Panc1 (cell line): ENCODE data around the gene OBP2A. TPM values are rescaled to one million over a fixed set of nuclear protein-coding genes. Genes with fewer than 3 reads are reported as not detected.

Experiments
- ATAC-seq: fragments of 200-7000 bp; cut with Tn5 transposase; 2 replicates; pipeline ENCODE4 v1.9.1; 2020; ENCODE audit warnings: mild to moderate bottlenecking, moderate library complexity
- BruUV-seq: library from RNA; stranded (reverse); fragments of 400-500 nt; replicated peaks from 2 replicates; lab custom pipeline; 2021; lab: Mats Ljungman, UMichigan
- CTCF ChIA-PET: fragments of 300-600 bp; sonication (Branson Sonifier 250); formaldehyde crosslinking; loops from one replicate; lab custom pipeline; 2022; ENCODE audit warnings: antibody characterized with exemption; lab: Charles Lee
- POLR2A ChIA-PET: fragments of 300-600 bp; sonication (Branson Sonifier 250); formaldehyde crosslinking; loops from one replicate; lab custom pipeline; 2022; ENCODE audit warnings: antibody characterized with exemption; lab: Charles Lee
- DNase-seq: peaks from one replicate; pipeline ENCODE4 v3.0.0-alpha.2; 2010; ENCODE audit warnings: low read depth, low spot score
- H3K27ac ChIP-seq: 2 replicates; pipeline ENCODE4 v1.5.1; 2011; ENCODE audit warnings: mild to moderate bottlenecking, low read length, inconsistent platforms
- H3K27me3 ChIP-seq: fragments of 200-500 bp; sonication (Bioruptor generic); 2 replicates; pipeline ENCODE4 v1.6.0; 2014; ENCODE audit warnings: low read length, inconsistent platforms; ENCODE audit not compliant: control insufficient read depth, insufficient read depth
- H3K36me3 ChIP-seq: fragments of 200-500 bp; sonication (Bioruptor generic); 2 replicates; pipeline ENCODE4 v1.5.1; 2014; ENCODE audit warnings: inconsistent platforms, mild to moderate bottlenecking, low read length, moderate library complexity; ENCODE audit not compliant: control insufficient read depth, insufficient read depth
- H3K4me1 ChIP-seq: 2 replicates; pipeline ENCODE4 v1.5.1; 2011; ENCODE audit warnings: inconsistent platforms, mild to moderate bottlenecking, low read length, moderate library complexity; ENCODE audit not compliant: control insufficient read depth, insufficient read depth
- H3K4me3 ChIP-seq, 2 experiments: 2 replicates each; pipeline ENCODE4 v1.5.1; 2011 to 2012; ENCODE audit warnings: low read depth in 2 of 2, low read length in 2 of 2, mild to moderate bottlenecking in 2 of 2, inconsistent platforms in 1 of 2, moderate library complexity in 1 of 2
- H3K9me3 ChIP-seq: fragments of 200-500 bp; sonication (Bioruptor generic); 2 replicates; pipeline ENCODE4 v1.5.1; 2014; ENCODE audit warnings: low read depth, mild to moderate bottlenecking, inconsistent platforms, low read length, moderate library complexity; ENCODE audit not compliant: control insufficient read depth, insufficient read depth
- CTCF ChIP-seq: fragments of 450-650 bp; IDR thresholded peaks from 2 replicates; pipeline ENCODE4 v1.5.1; 2017; ENCODE audit warnings: mild to moderate bottlenecking
- POLR2AphosphoS5 ChIP-seq: IDR thresholded peaks from 2 replicates; pipeline ENCODE4 v1.6.1; 2012; ENCODE audit warnings: mild to moderate bottlenecking, low read depth, low read length, moderate library complexity
- REST ChIP-seq, 2 experiments: IDR thresholded peaks; 2 replicates each; pipeline ENCODE4 v1.6.1; 2011 to 2012; ENCODE audit warnings: low read depth in 2 of 2, control low read depth in 1 of 2, low read length in 1 of 2, mild to moderate bottlenecking in 1 of 2, moderate library complexity in 1 of 2; ENCODE audit not compliant: insufficient read depth in 1 of 2
- SIN3A ChIP-seq: IDR thresholded peaks from 2 replicates; pipeline ENCODE4 v1.6.1; 2012; ENCODE audit warnings: low read depth, mild to moderate bottlenecking, low read length, moderate library complexity, borderline replicate concordance; ENCODE audit not compliant: insufficient read depth
- TCF7L2 ChIP-seq: IDR thresholded peaks from 2 replicates; pipeline ENCODE4 v1.6.1; 2011; ENCODE audit warnings: mild to moderate bottlenecking, low read depth, low read length, inconsistent platforms
- in situ Hi-C: cut with HindIII; loops from 2 replicates; pipeline ENCODE4 v1.10.0; 2016; ENCODE audit warnings: low sequenced_read_pairs, low pct_unique_long_range_greater_than_20kb
- intact Hi-C: fragments of 100-400 bp; cut with micrococcal nuclease; formaldehyde crosslinking; loops from one replicate; pipeline ENCODE4 v1.10.0; 2022; ENCODE audit not compliant: unreplicated experiment
- total RNA-seq: library from RNA; stranded (reverse); gene quantifications from one replicate; pipeline ENCODE4 v1.2.1, GENCODE V29; 2021; ENCODE audit not compliant: unreplicated experiment

OBP2A gene
- total RNA-seq, 1 experiment from 2014 or later: not detected

- intact Hi-C loops: no loop called here
- DNase-seq (no peak), ATAC-seq (no peak)
- TF ChIP-seq POLR2AphosphoS5 (no peak), SIN3A (no peak), TCF7L2 (no peak), CTCF (no peak), REST (IDR thresholded peaks at IDR 0.05; ENCODE audit: insufficient read depth in 1 of 2, low read depth in 2 of 2, low read length in 1 of 2) (no peak)
- Histone ChIP-seq H3K27ac (no peak overlapping the region), H3K9me3 (no peaks in the 10 kb centered on the region), H3K27me3 (no peaks in the 10 kb centered on the region), H3K36me3 (no peaks in the 10 kb centered on the region), H3K4me3 (no peak overlapping the region), H3K4me1 (no peaks in the 10 kb centered on the region)
- POLR2A ChIA-PET: no interaction called here
- no TSS peak for BruUV-seq
- CTCF ChIA-PET: no interaction called here
- in situ Hi-C loops: no loop called here
Observed at GRCh38 chr9:135582541-135582940, 36.6 kb downstream of the OBP2A start.

- Histone ChIP-seq H3K27ac (no peak overlapping the region), H3K36me3 (no peaks in the 10 kb centered on the region), H3K9me3 (no peaks in the 10 kb centered on the region), H3K4me3 (no peak overlapping the region), H3K27me3 (no peaks in the 10 kb centered on the region), H3K4me1 (no peaks in the 10 kb centered on the region)
- POLR2A ChIA-PET: no interaction called here
- CTCF ChIA-PET: no interaction called here
- in situ Hi-C loops (no loop called here), intact Hi-C loops (no loop called here)
- no peak for TF ChIP-seq REST (IDR thresholded peaks at IDR 0.05; ENCODE audit: insufficient read depth in 1 of 2, low read depth in 2 of 2, low read length in 1 of 2)
- no peak for TF ChIP-seq POLR2AphosphoS5
- no peak for TF ChIP-seq SIN3A
- no peak for TF ChIP-seq CTCF
- TF ChIP-seq TCF7L2: no peak
- ATAC-seq (no peak), DNase-seq (no peak)
- no TSS peak for BruUV-seq
Observed at GRCh38 chr9:135582966-135583687, 37.2 kb downstream of the OBP2A start.
